B cell (primary cell): ENCODE measurements around the gene MEAF6.

ENCODE experiments used
- CTCF ChIP-seq: fragments of 200-600 bp; IDR thresholded peaks from one replicate; pipeline ENCODE4 v1.8.0; 2022; ENCODE audit warnings: antibody characterized with exemption, mild to moderate bottlenecking
- EZH2 ChIP-seq: IDR thresholded peaks from 2 replicates; pipeline ENCODE4 v1.6.1; 2012; ENCODE audit warnings: borderline replicate concordance, low read depth, mild to moderate bottlenecking, moderate library complexity, low read length; ENCODE audit not compliant: insufficient read depth, poor library complexity, severe bottlenecking

GRCh38 chr1:37478890-37479254 is 35.7 kb downstream of the MEAF6 start:
- TF ChIP-seq CTCF (no peak), EZH2 (no peak)
